GM10266 (cell line): ENCODE results near the gene LCE3E.
"Not testable (repeated sequence)": the region's sequence is repeated elsewhere in the genome, so short reads cannot be mapped to it uniquely, and the experiment has no call there.

Experiments used
- DNase-seq: peaks from one replicate; pipeline ENCODE4 v3.0.0; 2012; ENCODE audit errors: extremely low spot score
- TF ChIP-seq, protein P1 (sequence below): IDR thresholded peaks from 2 replicates; pipeline ENCODE4 v1.5.1; 2012; ENCODE audit warnings: mild to moderate bottlenecking, low read depth; ENCODE audit not compliant: control insufficient read depth, insufficient read depth; ENCODE audit errors: missing control alignments

The LCE3E gene, protein sequence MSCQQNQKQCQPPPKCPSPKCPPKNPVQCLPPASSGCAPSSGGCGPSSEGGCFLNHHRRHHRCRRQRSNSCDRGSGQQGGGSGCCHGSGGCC

DNA sequence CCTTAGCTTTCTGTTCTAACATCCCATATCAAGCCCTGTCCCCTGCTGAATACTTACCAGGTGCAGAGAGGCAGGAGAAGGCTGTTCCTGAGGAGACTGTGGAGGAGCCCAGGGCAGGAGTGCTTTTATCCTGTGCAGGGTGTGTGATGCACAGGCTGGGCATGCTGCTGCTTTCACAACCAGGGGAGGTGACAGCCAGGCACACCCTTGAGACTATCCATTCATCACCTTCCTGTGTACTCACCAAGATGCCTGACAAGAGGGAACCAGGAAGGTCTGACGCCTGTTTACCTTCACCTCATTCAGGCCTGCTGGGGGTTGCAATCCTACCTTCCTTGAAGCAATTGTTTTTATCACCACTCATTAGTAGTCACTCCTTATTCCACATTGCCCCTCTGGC is at the start of gene LCE3E:
Gene LCE3E, minus strand, starts transcription at position 100 of the 400 bp plus-strand sequence. CDS start 572 bp downstream, outside the sequence.
- no peak for DNase-seq
- TF ChIP-seq, protein P1, sequence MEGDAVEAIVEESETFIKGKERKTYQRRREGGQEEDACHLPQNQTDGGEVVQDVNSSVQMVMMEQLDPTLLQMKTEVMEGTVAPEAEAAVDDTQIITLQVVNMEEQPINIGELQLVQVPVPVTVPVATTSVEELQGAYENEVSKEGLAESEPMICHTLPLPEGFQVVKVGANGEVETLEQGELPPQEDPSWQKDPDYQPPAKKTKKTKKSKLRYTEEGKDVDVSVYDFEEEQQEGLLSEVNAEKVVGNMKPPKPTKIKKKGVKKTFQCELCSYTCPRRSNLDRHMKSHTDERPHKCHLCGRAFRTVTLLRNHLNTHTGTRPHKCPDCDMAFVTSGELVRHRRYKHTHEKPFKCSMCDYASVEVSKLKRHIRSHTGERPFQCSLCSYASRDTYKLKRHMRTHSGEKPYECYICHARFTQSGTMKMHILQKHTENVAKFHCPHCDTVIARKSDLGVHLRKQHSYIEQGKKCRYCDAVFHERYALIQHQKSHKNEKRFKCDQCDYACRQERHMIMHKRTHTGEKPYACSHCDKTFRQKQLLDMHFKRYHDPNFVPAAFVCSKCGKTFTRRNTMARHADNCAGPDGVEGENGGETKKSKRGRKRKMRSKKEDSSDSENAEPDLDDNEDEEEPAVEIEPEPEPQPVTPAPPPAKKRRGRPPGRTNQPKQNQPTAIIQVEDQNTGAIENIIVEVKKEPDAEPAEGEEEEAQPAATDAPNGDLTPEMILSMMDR = no peak

DNA sequence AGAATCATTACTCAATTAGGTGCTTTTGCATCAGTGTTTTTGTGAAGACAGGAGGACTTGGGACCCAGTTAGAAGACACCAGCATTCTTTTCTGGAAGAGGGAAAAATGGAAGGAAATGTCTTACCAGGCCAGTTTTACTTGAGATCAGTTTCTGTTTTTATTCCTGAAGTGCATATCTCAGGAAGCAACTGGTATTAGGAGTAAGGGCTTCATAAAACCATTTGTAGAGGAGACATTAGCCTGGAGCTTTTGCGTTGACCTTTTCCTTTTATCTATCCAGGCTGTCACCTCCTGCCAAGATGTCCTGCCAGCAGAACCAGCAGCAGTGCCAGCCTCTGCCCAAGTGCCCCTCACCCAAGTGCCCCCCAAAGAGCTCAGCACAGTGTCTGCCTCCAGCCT is 46.9 kb upstream of the LCE3E start, which contains the start of gene LCE3B:
Gene LCE3B, plus strand, starts transcription at position 301 of the 400 bp plus-strand sequence. Its CDS starts 0 bp downstream, at position 301.
- DNase-seq = no peak
- TF ChIP-seq, protein P1 = no peak

DNA sequence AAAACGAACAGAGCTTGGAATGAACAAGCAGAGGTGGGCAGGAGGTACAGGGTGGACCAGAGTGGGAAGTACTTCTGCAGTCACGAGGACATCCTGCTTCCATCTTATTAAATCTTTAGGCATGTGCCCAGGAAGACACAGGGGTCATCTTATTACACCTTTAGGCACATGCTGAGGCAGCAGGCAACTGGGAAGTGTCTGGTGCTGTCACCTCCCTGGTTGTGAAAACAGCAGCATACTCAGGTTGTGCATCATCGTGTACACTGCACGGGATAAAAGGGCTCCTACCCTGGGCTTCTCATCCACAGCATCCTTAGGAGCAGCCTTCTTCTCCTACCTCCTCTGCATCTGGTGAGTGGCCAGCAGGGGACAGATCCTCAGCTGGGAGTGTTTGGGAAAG is 33.4 kb upstream of the LCE3E start, which contains the start of gene LCE3C:
Gene LCE3C, plus strand, starts transcription at position 301 of the 400 bp plus-strand sequence. CDS start 498 bp downstream, outside the sequence.
- TF ChIP-seq, protein P1 = no peak
- no peak for DNase-seq

DNA sequence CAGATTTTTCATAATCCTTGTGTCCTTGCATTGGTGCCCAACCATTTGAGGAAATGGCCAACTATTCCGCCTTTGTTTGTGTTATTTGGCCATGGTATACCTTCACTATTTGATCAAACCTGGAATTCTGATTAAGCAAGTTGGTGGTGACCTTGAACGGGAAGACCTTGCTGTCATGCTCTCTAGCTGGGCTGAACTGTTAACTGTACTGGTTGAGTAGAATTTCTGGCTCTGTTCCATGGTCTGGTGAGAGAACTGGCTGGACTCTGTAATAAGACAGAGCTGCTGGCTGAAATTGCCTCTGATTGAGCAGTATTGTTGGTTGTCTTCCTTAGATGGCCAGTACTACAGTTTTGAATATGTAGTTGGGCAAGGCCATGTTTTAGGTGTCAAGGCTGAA is 30.4 kb upstream of the LCE3E start:
- TF ChIP-seq, protein P1 = no peak
- DNase-seq = no peak

DNA sequence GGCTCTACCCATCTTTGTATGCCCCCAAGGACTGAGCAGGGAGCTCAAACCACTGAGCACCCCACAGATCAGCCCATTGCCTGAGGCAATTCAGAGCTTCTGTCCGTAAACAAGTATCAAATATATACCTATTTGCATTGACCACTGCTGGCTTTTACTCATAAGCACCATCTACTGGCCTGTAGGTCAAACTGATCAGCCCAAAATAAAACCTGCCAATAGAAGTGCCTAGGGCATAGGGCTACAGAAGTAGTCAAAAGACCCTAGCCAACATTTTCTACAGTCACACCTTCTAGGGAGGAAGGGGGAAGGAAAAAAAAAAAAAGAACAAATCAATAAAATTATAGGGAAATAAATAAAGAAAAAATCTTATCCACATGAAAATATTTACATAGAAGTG is 19.0 kb upstream of the LCE3E start:
- TF ChIP-seq, protein P1 = peak; percentile 17
- DNase-seq = no peak

DNA sequence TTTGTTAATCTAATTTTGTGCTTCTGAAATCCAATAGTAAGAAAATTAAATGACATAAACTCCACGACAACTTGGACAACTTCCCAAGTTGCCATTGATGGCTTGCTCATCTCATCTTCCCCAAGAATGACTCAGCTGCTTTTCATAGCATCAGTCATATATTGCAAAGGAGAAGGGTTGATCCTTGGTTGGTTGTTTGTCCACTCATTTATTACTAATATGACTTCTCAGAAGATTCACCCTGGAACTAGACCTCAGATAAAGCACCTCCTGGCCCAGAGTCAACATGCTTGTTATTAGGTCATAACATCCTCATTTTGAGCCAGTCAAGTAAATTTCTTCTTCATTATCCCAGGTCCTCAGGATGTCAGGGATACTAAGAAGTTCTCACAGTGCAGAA is 16.1 kb upstream of the LCE3E start:
- TF ChIP-seq, protein P1 = no peak
- DNase-seq = no peak

DNA sequence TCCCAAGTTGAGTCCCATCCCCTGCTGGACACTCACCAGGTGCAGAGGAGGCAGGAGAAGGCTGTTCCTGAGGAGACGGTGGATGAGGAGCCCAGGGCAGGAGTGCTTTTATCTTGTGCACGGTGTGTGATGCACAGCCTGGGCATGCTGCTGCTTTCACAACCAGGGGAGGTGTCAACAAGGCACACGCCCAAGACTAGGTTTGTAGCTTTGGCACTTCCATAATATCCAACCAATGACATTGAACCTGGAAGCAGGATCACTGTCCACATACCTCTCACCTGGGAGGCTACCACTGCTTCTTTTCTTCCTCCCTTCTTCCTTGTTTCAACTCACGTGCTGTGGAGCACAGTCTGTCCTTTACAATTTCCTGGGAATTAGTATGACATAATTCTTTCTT is 13.9 kb upstream of the LCE3E start, which contains the start of gene LCE3D:
Gene LCE3D, minus strand, starts transcription at position 84 of the 400 bp plus-strand sequence. CDS start 580 bp downstream, outside the sequence.
- TF ChIP-seq, protein P1 = no peak
- DNase-seq = no peak

DNA sequence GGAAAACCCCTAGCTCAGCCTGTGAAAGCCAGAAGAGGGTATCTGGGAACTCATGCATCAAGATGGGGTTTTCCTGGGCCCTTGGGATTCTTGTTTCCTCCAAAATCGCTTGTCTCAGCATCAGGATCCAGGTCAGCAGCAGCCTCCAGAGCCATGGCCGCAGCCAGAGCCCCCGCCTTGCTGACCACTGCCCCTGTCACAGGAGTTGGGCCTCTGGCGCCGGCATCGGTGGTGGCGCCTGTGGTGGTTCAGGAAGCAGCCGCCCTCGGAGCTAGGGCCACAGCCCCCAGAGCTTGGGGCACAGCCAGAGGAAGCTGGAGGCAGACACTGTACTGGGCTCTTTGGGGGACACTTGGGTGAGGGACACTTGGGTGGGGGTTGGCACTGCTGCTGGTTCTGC is 12.9 kb upstream of the LCE3E start:
- DNase-seq = not testable (repeated sequence)
